ENCODE measurements around the gene GALNT10.

DNA sequence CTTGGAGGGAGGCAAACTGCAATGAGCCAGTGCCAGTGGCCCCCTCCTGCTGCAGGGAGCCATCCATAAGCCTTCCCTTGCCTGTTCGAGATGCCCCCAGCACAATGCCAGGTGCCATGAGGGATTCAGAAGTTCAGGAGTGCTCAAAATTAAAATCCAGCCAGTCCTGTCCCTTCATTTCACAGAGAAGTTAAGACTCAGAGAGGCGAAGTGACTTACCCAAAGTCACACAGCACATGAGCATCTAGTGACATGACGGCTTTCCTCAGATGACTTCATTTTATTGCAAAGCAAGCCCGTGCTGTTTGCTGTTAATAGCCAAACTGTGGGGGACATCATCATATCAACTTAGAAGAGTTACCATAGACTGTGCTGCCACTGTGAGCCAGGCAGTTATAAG, 185.9 kb downstream of the GALNT10 start:
- TF ChIP-seq CTCF (IDR thresholded peaks at IDR 0.05; ENCODE audit: poor library complexity): no peak
- TF ChIP-seq EZH2 (IDR thresholded peaks at IDR 0.05; ENCODE audit: borderline replicate concordance): no peak
